ENCODE data around the gene UQCRH. TPM values are rescaled to one million over a fixed set of nuclear protein-coding genes. Genes with fewer than 3 reads are reported as not detected.
A peak's percentile ranks its signal among the peaks of the same experiment; 100 is the strongest.
"Not testable (repeated sequence)": the region's sequence is repeated elsewhere in the genome, so short reads cannot be mapped to it uniquely, and the experiment has no call there.

Gene UQCRH
- polyA plus RNA-seq, 3 donors from 2014 or later, result 222 to 278 (median 252) TPM

DNA sequence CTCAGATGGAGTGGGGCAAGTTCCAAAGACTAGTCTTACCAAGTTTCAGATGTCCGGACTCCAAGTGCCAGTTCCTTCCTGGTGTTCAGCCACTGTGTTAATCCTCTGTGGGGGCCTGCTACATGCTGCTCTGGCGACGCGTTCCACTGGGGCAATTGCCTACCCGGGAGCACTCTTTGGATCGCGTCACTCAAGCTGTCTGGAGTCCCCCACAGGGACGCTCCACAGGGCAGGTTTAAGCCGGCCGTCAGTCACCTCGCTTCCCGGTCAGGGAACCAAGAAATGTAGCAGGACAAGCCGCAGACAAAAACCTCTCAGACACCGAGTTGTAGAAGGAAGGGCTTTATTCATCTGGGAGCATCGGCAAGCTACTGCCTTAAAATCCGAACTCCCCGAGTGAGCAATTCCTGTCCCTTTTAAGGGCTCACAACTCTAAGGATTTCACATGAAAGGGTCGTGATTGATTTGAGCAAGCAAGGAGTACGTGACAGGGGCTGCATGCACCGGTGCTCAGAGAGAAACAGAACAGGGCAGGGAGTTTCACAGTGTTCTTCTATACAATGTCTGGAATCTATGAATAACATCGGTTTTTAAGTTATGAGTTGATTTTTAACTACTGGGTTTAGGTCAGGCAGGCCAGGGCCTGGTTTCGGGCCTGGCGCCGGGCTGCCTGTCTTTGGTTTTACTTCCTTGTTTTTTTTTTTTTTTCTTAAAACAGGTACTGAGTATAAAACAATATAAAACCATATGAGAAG lies 28.5 kb downstream of the UQCRH start:
- not testable (repeated sequence) for DNase-seq; H3K27ac Mint-ChIP-seq; H3K27me3 Mint-ChIP-seq (ENCODE audit: low read depth in 3 of 3); H3K36me3 Mint-ChIP-seq; H3K4me3 Mint-ChIP-seq; H3K4me1 Mint-ChIP-seq; H3K9me3 Mint-ChIP-seq

DNA sequence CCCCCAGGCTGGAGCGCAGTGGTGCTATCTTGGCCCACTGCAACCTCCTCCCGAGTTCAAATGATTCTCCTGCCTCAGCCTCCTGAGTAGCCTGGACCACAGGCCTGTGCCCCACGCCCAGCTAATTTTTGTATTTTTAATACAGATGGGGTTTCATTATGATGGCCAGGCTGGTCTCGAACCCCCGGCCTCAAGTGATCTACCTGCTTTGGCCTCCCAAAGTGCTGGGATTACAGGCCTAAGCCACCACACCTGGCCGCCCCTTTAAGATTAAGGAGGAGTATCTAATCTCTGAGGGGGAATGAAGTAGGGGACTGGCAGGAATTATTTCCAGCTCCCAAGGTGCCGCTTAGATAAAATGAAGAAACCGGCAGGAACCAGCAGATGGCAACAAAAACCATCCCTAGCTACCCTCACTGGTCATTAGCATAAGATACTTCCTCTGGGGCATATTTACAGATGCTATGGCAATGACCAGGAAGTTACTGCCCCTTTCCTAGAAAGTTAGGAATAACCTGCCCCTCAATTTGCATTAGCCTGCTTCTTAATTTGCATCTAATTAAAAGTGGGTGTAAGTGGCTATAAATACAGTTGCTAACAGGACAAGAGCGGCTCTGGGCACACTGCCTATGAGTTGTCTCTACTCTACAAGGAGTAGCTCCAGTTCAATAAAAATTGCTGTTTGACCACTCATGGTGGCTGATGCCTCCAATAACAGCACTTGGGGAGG lies 30.0 kb downstream of the UQCRH start:
- Mint-ChIP-seq H3K36me3 (no peaks in the 10 kb centered on the region), H3K4me3 (no peak overlapping the region), H3K4me1 (no peaks in the 10 kb centered on the region), H3K9me3 (no peaks in the 10 kb centered on the region), H3K27me3 (ENCODE audit: low read depth in 3 of 3) (peaks cover 0 to 2% (median 0%) of the 10 kb centered on the region in 3 donors), H3K27ac (no peak overlapping the region)
- no peak for DNase-seq

DNA sequence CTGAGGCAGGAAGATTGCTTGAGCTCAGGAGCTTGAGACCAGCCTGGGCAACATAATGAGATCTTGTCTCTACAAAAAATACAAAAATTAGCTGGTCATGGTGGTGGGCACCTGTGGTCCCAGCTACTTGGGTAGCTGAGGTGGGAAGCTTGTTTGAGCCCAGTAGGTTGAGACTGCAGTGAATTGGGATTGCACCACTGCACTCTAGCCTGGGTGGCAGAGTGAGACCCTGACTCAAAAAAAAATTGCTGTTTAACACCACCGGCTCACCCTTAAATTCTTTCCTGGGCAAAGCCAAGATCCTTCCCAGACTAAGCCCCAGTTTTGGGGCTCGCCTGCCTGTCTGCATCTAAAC lies 30.5 kb downstream of the UQCRH start:
- H3K27ac Mint-ChIP-seq, result no peak overlapping the region
- peaks cover 0 to 2% (median 2%) of the 10 kb centered on the region in 3 donors for H3K27me3 Mint-ChIP-seq (ENCODE audit: low read depth in 3 of 3)
- peaks cover 0 to 3% of the 10 kb centered on the region in 2 donors for H3K4me1 Mint-ChIP-seq
- H3K4me3 Mint-ChIP-seq, result no peak overlapping the region
- no peaks in the 10 kb centered on the region for H3K9me3 Mint-ChIP-seq
- H3K36me3 Mint-ChIP-seq, result no peaks in the 10 kb centered on the region
- DNase-seq, result no peak

DNA sequence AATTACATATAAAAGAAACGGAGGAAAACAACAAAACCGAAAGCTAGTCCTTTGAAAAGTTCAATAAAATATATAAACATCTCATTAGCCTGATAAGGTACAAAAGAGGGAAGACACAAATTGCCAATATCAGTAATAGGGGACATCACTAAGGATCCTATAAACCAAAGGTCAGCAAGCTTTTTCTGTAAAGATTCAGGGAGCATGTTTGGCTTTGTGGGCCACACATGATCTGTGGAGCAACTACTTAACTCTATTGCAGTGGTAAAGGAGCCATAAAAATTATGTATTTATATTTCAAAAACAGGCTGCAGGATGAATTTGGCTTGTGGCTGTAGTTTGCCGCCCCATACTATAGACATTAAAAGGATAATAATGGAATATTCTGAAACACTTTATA lies 31.6 kb downstream of the UQCRH start:
- H3K27me3 Mint-ChIP-seq (ENCODE audit: low read depth in 3 of 3), result peaks cover 2% of the 10 kb centered on the region in 3 donors
- H3K4me3 Mint-ChIP-seq, result no peak overlapping the region
- H3K9me3 Mint-ChIP-seq, result no peaks in the 10 kb centered on the region
- peaks cover 7 to 8% of the 10 kb centered on the region in 2 donors for H3K4me1 Mint-ChIP-seq
- no peaks in the 10 kb centered on the region for H3K36me3 Mint-ChIP-seq
- no peak for DNase-seq
- H3K27ac Mint-ChIP-seq, result no peak overlapping the region

DNA sequence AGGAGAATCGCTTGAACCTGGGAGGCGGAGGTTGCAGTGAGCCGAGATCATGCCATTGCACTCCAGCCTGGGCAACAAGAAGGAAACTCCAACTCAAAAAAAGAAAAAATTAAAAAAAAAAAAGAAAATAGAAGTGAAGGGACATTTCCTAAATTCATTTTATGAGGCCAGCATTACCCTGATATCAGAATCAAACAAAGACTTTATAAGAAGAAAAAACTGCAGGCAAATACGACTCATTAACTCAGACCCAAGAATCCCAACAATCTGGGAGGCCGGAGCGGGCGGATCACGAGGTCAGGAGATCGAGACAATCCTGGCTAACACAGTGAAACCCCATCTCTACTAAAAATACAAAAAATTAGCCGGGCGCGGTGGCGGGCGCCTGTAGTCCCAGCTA lies 33.9 kb downstream of the UQCRH start:
- H3K36me3 Mint-ChIP-seq, DNase-seq, H3K27ac Mint-ChIP-seq, H3K4me3 Mint-ChIP-seq, H3K9me3 Mint-ChIP-seq: not testable (repeated sequence)
- Mint-ChIP-seq H3K4me1 (peaks cover 30% of the 10 kb centered on the region in 2 donors), H3K27me3 (ENCODE audit: low read depth in 3 of 3) (peaks cover 4 to 12% (median 11%) of the 10 kb centered on the region in 3 donors)

DNA sequence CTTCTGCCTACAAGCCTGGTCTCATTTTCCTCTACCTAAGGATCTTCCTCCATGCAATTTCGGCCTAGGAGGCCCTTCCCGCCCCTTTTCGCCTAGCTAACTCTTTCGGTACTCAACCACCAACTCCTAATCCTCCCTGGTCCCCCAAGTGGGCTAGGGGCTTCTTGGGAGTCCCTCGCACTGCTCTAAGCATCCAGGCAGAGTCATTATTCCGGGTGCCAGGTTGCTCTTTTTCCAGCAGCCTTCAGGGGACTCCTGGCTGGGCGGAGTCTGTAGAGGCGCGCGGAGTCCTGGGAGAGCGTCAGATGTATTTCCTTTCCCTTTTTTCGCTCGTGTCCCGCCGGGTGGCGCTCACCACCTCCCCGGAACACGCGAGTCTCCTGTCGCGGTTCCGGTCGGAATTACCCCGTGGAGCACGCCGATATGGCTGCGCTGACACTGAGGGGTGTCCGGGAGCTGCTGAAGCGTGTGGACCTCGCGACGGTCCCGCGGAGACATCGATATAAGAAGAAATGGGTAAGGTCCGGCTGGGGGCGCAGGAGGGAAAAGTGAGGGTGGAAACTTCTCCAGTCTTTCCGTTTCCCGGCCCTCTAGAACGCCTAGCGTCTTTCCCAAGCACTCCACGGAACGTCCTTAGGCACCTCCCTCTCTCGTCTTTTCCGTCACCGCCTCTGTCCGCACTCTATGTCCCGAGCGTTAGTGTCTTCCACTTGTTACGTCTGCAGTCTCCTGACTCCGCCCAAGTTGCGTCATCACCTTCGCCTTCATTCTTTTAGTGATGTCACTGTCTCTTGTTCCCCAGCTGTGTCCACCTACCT lies 37.1 kb downstream of the UQCRH start, which contains the start of gene NSUN4:
Gene NSUN4, plus strand, starts transcription at position 404 of the 818 bp plus-strand sequence. Its CDS starts 20 bp downstream, at position 424.
- peak within 1 kb of the TSS; percentile 99 to 100 (median 100) for H3K4me3 Mint-ChIP-seq
- peaks cover 5 to 13% (median 11%) of the 10 kb centered on the region in 3 donors for H3K27me3 Mint-ChIP-seq (ENCODE audit: low read depth in 3 of 3)
- peak; percentile 83 to 86 (median 84) for DNase-seq
- H3K4me1 Mint-ChIP-seq, result peaks cover 34 to 35% of the 10 kb centered on the region in 2 donors
- peaks cover 0 to 5% (median 0%) of the 10 kb centered on the region in 3 donors for H3K36me3 Mint-ChIP-seq
- no peaks in the 10 kb centered on the region for H3K9me3 Mint-ChIP-seq
- H3K27ac Mint-ChIP-seq, result peak within 1 kb of the TSS; percentile 97 to 99 (median 98)

DNA sequence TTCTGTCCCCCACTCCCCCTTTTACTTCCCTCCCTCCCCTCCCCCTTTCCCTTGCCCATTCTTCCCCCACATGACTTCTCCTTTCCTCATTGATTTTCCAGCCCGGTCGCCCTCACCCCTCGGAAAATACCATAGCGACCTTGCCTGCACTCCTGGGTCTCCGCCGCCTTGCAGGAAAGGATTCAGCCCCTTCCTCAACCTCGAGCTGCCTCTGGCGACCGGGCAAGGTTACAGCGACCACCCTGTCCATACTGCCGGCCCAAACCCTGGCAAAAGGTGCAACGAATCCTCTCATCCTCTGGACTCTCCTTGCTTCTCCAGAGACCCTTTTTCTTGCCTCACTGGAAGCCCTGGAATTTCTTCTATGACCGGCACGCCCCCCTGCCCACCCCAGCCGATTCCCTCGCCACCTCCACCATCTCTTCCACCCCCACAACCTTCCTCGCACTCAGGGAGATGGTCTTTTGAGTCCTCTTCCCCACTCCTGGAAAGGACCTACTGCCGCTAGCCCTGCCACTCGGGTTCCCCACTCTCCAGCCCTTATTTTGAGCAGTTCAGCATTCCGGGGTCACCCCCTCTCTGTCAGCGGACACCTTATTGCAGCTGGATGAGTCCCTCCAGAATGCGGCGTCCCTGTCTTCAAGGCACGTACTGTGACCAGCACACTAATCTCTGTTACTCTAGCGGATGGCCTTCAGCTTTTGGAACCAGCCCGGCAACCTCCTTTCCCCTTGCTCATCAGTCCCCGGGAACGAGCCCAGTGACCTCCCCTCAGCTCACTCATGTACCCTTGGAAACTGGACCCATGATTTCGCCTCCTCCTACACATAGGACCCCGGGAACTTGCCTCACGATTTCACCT lies 38.0 kb downstream of the UQCRH start:
- Mint-ChIP-seq H3K4me1 (peaks cover 34 to 35% of the 10 kb centered on the region in 2 donors), H3K9me3 (no peaks in the 10 kb centered on the region)

DNA sequence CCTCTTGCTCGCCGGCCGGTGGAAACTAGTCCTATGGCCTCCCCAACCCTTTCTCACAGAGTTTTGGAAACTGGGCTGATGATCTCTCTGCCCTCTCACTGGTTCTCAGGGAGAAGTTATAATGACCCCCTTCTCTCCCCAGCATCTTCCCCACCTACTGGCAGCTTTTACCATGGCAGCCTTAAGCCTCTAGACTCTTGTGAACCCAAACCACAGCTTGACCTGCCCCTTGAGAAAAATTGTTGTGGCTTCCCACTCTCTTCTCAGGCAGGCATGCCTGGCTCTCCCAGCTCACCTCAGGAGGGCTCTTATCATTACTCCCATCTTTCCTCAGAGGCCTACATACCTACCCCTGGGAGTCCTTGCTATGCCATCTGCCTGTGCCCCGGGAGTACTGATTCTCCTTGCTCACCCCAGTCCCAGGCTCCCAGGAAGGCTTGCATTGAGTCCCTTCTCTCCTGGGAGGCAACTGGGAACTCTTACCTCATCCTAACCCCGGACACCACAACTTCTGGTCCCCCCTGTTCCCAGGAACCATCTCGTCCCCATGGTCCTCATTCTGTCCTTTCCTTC lies 38.7 kb downstream of the UQCRH start:
- peak overlapping the region; percentile 97 to 99 (median 98) for H3K27ac Mint-ChIP-seq
- H3K27me3 Mint-ChIP-seq (ENCODE audit: low read depth in 3 of 3), result peaks cover 4 to 15% (median 11%) of the 10 kb centered on the region in 3 donors
- H3K9me3 Mint-ChIP-seq, result no peaks in the 10 kb centered on the region
- peaks cover 0 to 8% (median 3%) of the 10 kb centered on the region in 3 donors for H3K36me3 Mint-ChIP-seq
- peaks cover 34 to 35% of the 10 kb centered on the region in 2 donors for H3K4me1 Mint-ChIP-seq
- peak; percentile 26 to 40 (median 38) for DNase-seq
- peak overlapping the region; percentile 99 to 100 (median 100) for H3K4me3 Mint-ChIP-seq

More for the DNA sequence above, 38.0 kb downstream of the UQCRH start:
- Mint-ChIP-seq H3K27ac (peak overlapping the region; percentile 97 to 99 (median 98)), H3K27me3 (ENCODE audit: low read depth in 3 of 3) (peaks cover 4 to 15% (median 11%) of the 10 kb centered on the region in 3 donors), H3K36me3 (peaks cover 0 to 5% (median 0%) of the 10 kb centered on the region in 3 donors), H3K4me3 (peak overlapping the region; percentile 99 to 100 (median 100))
- no peak for DNase-seq

DNA sequence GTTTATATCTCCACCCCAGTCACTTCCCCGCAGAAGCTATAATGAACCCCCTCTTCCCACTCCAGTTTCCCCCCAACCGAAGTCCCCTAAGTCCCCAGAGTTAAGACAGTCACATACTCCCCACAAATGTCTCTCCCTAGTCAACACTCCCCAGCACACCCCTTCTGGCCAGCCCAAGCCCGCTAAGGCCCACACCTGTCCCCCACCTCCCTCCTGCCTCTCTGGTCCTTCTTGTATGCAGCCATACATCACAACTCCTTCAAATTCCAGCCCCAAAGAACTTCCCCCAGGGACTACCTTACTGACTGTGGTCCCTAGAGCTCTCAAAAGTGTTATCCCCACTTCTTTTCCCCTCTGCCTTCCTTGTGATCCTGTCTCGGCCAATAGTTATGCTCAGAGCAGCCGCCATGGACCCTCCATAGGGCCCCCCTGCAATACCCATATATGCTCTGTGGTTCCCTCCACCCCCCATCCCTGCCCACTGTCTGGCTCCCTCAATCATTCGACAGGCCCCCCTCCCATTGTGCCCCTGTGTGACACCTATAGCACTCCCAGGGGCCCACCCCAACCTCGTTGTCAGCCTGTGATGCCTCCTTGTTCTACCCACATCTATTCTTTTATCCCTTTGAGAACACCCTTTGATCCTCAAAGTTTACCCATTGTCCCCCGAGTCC lies 39.3 kb downstream of the UQCRH start:
- Mint-ChIP-seq H3K9me3 (no peaks in the 10 kb centered on the region), H3K4me3 (peak overlapping the region in 3 of 5 donors; percentile 20 to 100 (median 28)), H3K27me3 (ENCODE audit: low read depth in 3 of 3) (peaks cover 4 to 17% (median 11%) of the 10 kb centered on the region in 3 donors), H3K4me1 (peaks cover 34 to 36% of the 10 kb centered on the region in 2 donors), H3K36me3 (peaks cover 0 to 8% (median 3%) of the 10 kb centered on the region in 3 donors), H3K27ac (peak overlapping the region; percentile 97 to 99 (median 98))
- DNase-seq, result no peak

DNA sequence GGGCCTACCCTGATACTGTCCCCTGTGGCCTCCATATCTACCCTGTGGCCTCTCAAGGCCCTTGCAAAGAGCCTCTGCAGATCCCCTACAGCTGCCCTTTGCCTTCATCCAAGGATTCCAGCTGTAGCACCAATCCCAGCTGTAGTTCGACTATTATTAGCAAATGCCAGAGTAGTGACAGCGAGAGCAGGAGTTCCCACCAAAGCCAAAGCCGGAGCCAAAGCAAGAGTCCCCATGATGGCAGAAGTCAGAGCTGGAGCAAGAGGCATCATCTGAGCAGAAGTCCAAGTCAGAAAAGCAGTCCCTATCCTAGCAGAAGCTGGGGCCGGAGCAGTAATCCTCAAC lies 39.8 kb downstream of the UQCRH start:
- Mint-ChIP-seq H3K27ac (peak overlapping the region in 5 of 6 donors; percentile 97 to 99 (median 98)), H3K9me3 (no peaks in the 10 kb centered on the region), H3K27me3 (ENCODE audit: low read depth in 3 of 3) (peaks cover 5 to 19% (median 11%) of the 10 kb centered on the region in 3 donors), H3K36me3 (peaks cover 3 to 12% (median 4%) of the 10 kb centered on the region in 3 donors), H3K4me1 (peaks cover 38 to 41% of the 10 kb centered on the region in 2 donors), H3K4me3 (no peak overlapping the region)
- DNase-seq, result no peak

DNA sequence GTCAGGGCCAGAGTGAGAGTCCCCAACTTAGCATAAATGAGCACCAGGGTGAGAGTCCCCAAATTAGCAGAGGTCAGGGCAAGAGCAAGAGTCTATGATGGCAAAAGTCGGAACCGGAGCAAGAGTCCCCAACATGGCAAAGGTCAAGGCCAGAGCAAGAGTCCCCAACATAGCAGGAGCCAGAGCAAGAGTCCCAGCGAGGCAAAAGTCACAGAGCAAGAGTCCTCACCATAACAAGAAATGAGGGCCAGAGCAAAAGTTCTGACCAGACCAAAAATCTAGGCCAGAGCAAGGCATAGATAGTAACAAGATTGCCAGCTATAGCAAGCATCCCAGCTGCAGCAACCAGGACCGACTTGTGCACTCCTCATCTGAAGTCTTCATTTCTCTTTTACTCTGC lies 40.2 kb downstream of the UQCRH start:
- Mint-ChIP-seq H3K4me1 (peaks cover 36 to 41% of the 10 kb centered on the region in 2 donors), H3K27me3 (ENCODE audit: low read depth in 3 of 3) (peaks cover 5 to 19% (median 10%) of the 10 kb centered on the region in 3 donors), H3K4me3 (no peak overlapping the region), H3K36me3 (peaks cover 3 to 12% (median 4%) of the 10 kb centered on the region in 3 donors), H3K27ac (peak overlapping the region in 5 of 6 donors; percentile 97 to 99 (median 98)), H3K9me3 (no peaks in the 10 kb centered on the region)
- no peak for DNase-seq

DNA sequence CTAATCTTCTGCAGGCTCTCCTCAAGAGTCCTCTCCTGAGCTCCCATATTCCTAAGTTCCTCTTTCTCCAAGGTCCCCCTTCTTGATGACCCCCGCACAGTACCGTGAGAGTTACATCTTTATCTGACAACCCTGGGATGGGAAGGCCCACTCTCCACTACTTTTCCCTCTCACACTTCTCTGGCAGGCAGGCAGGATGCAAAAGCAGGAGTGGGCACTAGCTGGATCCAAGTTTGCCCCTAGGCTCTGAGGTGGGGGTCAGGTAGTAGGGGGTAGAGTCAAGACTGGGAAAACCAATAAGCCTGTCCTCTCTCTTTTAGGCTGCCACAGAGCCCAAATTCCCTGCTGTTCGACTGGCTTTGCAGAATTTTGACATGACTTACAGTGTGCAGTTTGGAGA lies 41.0 kb downstream of the UQCRH start:
- Mint-ChIP-seq H3K27me3 (ENCODE audit: low read depth in 3 of 3) (peaks cover 5 to 19% (median 9%) of the 10 kb centered on the region in 3 donors), H3K4me3 (no peak overlapping the region), H3K9me3 (no peaks in the 10 kb centered on the region), H3K4me1 (peaks cover 33 to 39% of the 10 kb centered on the region in 2 donors), H3K27ac (peak overlapping the region; percentile 55 to 99 (median 97)), H3K36me3 (peaks cover 4 to 12% (median 6%) of the 10 kb centered on the region in 3 donors)
- no peak for DNase-seq
